ENCODE data around the gene EHBP1.

DNA sequence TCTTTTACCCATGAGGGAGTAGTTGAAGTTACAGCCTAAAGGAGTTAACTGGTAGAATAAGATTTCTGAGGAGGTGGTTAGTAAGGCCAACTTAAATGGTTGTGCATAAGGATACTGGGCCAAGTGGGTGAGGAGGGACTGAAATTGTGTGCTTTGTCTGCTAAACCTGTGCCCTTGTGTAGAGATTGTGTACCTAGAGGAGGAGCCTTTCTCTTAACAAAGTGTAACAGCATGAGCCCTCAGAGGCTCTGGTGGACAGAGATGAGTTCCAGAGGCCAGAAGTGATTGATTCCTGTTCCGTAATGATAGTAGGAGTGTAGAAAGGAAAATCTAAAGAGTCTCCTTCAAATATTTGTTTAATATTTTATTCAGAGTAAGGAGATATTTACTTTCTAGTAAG, 388.0 kb downstream of the EHBP1 start:
- TF ChIP-seq, protein P1, sequence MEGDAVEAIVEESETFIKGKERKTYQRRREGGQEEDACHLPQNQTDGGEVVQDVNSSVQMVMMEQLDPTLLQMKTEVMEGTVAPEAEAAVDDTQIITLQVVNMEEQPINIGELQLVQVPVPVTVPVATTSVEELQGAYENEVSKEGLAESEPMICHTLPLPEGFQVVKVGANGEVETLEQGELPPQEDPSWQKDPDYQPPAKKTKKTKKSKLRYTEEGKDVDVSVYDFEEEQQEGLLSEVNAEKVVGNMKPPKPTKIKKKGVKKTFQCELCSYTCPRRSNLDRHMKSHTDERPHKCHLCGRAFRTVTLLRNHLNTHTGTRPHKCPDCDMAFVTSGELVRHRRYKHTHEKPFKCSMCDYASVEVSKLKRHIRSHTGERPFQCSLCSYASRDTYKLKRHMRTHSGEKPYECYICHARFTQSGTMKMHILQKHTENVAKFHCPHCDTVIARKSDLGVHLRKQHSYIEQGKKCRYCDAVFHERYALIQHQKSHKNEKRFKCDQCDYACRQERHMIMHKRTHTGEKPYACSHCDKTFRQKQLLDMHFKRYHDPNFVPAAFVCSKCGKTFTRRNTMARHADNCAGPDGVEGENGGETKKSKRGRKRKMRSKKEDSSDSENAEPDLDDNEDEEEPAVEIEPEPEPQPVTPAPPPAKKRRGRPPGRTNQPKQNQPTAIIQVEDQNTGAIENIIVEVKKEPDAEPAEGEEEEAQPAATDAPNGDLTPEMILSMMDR (IDR thresholded peaks at IDR 0.05), result no peak
- TF ChIP-seq POLR2A (IDR thresholded peaks at IDR 0.05), result no peak

Measured in upper lobe of left lung (tissue), 4 donors.